OCI-LY7 (cell line): ENCODE results near the gene CCDC3. TPM values are rescaled to one million over a fixed set of nuclear protein-coding genes. Genes with fewer than 3 reads are reported as not detected.

ENCODE experiments used
- BruUV-seq: library from RNA; stranded (reverse); fragments of 400-500 nt; replicated peaks from 2 replicates; lab custom pipeline; 2021; lab: Mats Ljungman, UMichigan
- CTCF ChIA-PET: fragments of 300-600 bp; sonication (Branson Sonifier 250); formaldehyde crosslinking; loops from one replicate; lab custom pipeline; 2022; ENCODE audit warnings: antibody characterized with exemption; ENCODE audit not compliant: unreplicated experiment; lab: Charles Lee
- POLR2A ChIA-PET: fragments of 300-600 bp; sonication (Branson Sonifier 250); formaldehyde crosslinking; loops from one replicate; lab custom pipeline; 2022; ENCODE audit warnings: antibody characterized with exemption; lab: Charles Lee
- DNase-seq: peaks from one replicate; pipeline ENCODE4 v3.0.0-alpha.2; 2015; ENCODE audit warnings: low spot score
- H2AFZ ChIP-seq: fragments of 200-600 bp; sonication (generic), shearing (Covaris generic); 2 replicates; pipeline ENCODE4 v1.6.1; 2014; ENCODE audit warnings: mild to moderate bottlenecking, antibody characterized with exemption, low read length, moderate library complexity
- H3K27ac ChIP-seq: fragments of 200-600 bp; sonication (generic); 2 replicates; pipeline ENCODE4 v1.5.1; 2014; ENCODE audit warnings: mixed run types, low read depth, mild to moderate bottlenecking, moderate library complexity, low read length, inconsistent platforms; ENCODE audit not compliant: poor library complexity, severe bottlenecking
- H3K36me3 ChIP-seq: fragments of 200-600 bp; sonication (generic); 2 replicates; pipeline ENCODE4 v1.6.1; 2014; ENCODE audit warnings: mild to moderate bottlenecking, antibody characterized with exemption, low read length, moderate library complexity, mixed read lengths; ENCODE audit not compliant: insufficient read depth
- H3K4me1 ChIP-seq: fragments of 200-600 bp; sonication (generic); 2 replicates; pipeline ENCODE4 v1.5.1; 2014; ENCODE audit warnings: mild to moderate bottlenecking, low read length; ENCODE audit not compliant: insufficient read depth, poor library complexity, severe bottlenecking
- H3K4me2 ChIP-seq: fragments of 200-600 bp; sonication (generic); 2 replicates; pipeline ENCODE4 v1.6.1; 2014; ENCODE audit warnings: mild to moderate bottlenecking, low read length
- H3K4me3 ChIP-seq: fragments of 200-600 bp; sonication (generic); 2 replicates; pipeline ENCODE4 v1.5.1; 2014; ENCODE audit warnings: mild to moderate bottlenecking, low read depth, low read length; ENCODE audit not compliant: poor library complexity, severe bottlenecking
- H3K79me2 ChIP-seq: fragments of 200-600 bp; sonication (generic); 2 replicates; pipeline ENCODE4 v1.6.1; 2016; ENCODE audit warnings: low read depth, mild to moderate bottlenecking, low read length, moderate library complexity, mixed read lengths; ENCODE audit not compliant: insufficient read depth
- H3K9me2 ChIP-seq: fragments of 200-600 bp; sonication (generic); 2 replicates; pipeline ENCODE4 v1.6.1; 2016; ENCODE audit warnings: mild to moderate bottlenecking, low read length, mixed read lengths; ENCODE audit not compliant: insufficient read depth
- H3K9me3 ChIP-seq: fragments of 200-600 bp; sonication (generic); 2 replicates; pipeline ENCODE4 v1.6.1; 2014; ENCODE audit warnings: mild to moderate bottlenecking, mixed run types, low read length, mixed read lengths
- H4K20me1 ChIP-seq: fragments of 200-600 bp; sonication (generic); 2 replicates; pipeline ENCODE4 v1.6.1; 2014; ENCODE audit warnings: mild to moderate bottlenecking, antibody characterized with exemption, low read length, moderate library complexity, mixed read lengths; ENCODE audit not compliant: insufficient read depth
- EZH2phosphoT487 ChIP-seq: fragments of 200-600 bp; sonication (generic); IDR thresholded peaks from 2 replicates; pipeline ENCODE4 v1.6.1; 2018; ENCODE audit warnings: low read depth, borderline replicate concordance, mild to moderate bottlenecking, mixed run types, antibody characterized with exemption, low read length, moderate library complexity, mixed read lengths
- intact Hi-C: fragments of 100-400 bp; cut with micrococcal nuclease; formaldehyde crosslinking; loops from one replicate; pipeline ENCODE4 v1.10.0; 2022; ENCODE audit not compliant: unreplicated experiment
- total RNA-seq, 2 experiments: library from RNA; depleted of rRNA in 1 of 2; stranded (reverse); fragments of >200 nt in 1 of 2; shearing (Covaris generic) in 1 of 2; gene quantifications; 2 replicates each; pipeline ENCODE4 v1.2.3, GENCODE V29; 2014 to 2022
- TF ChIP-seq, protein P1 (sequence below): fragments of 200-600 bp; sonication (generic); conservative IDR thresholded peaks from 2 replicates; pipeline ENCODE4 v1.5.1; 2014; ENCODE audit warnings: mild to moderate bottlenecking, antibody characterized with exemption, low read length, moderate library complexity, mixed read lengths

The CCDC3 gene
- total RNA-seq, 2 experiments from 2014 or later, result not detected

DNA sequence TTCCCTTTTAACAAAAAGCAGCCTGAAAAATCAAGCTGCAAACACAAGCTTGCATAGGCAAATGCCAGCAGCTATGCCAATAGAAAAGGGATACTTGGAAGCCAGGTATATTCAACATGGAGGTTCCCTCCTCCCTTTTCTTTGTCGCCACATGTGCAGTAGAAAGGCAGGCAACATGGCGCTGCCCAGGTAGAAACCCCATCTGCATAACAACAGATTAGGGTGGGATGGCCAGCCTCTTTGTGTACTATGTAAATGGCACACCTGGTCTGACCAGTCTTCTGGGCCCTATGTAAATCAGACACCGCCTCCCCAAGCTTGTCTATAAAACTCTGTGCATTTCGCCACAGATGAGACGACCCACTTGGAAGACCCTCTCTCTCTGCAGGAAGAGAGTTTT is 58.1 kb downstream of the CCDC3 start:
- Histone ChIP-seq H3K9me2 (no peaks in the 10 kb centered on the region; the same call in 1 of the 2 replicates), H3K36me3 (no peaks in the 10 kb centered on the region), H3K4me1 (no peaks in the 10 kb centered on the region), H3K4me2 (no peak overlapping the region), H3K27ac (no peak overlapping the region), H3K79me2 (no peaks in the 10 kb centered on the region), H2AFZ (no peak overlapping the region), H3K4me3 (no peak overlapping the region), H3K9me3 (no peaks in the 10 kb centered on the region), H4K20me1 (no peaks in the 10 kb centered on the region)
- no peak for TF ChIP-seq EZH2phosphoT487
- TF ChIP-seq, protein P1, sequence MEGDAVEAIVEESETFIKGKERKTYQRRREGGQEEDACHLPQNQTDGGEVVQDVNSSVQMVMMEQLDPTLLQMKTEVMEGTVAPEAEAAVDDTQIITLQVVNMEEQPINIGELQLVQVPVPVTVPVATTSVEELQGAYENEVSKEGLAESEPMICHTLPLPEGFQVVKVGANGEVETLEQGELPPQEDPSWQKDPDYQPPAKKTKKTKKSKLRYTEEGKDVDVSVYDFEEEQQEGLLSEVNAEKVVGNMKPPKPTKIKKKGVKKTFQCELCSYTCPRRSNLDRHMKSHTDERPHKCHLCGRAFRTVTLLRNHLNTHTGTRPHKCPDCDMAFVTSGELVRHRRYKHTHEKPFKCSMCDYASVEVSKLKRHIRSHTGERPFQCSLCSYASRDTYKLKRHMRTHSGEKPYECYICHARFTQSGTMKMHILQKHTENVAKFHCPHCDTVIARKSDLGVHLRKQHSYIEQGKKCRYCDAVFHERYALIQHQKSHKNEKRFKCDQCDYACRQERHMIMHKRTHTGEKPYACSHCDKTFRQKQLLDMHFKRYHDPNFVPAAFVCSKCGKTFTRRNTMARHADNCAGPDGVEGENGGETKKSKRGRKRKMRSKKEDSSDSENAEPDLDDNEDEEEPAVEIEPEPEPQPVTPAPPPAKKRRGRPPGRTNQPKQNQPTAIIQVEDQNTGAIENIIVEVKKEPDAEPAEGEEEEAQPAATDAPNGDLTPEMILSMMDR, result no peak
- intact Hi-C loops, result no loop called here
- no peak for DNase-seq
- ChIA-PET POLR2A (no interaction called here), CTCF (no interaction called here)
- BruUV-seq, result no TSS peak

DNA sequence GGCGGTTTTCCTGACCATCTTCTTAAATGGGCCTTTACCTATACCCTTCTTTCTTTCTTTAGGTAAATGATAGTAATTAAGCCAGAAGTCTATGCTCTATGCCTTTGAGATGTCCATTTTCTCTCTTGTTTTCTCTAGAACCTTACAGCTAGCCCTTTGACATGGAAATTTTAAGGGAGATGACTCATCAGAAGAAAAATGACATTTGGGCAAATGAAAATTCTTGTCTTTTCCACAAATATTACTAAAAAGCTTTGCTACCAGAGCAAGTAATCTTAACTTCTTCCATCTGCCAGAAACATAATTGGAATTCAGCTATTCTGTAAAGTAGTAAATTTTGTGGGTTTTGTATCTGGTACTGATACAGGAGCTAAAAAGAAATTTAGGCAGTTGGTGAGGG is 59.5 kb downstream of the CCDC3 start:
- POLR2A ChIA-PET, result no interaction called here
- DNase-seq, result no peak
- no peaks in the 10 kb centered on the region for H3K4me1 ChIP-seq
- H4K20me1 ChIP-seq, result no peaks in the 10 kb centered on the region
- TF ChIP-seq, protein P1, result no peak
- TF ChIP-seq EZH2phosphoT487, result no peak
- H3K36me3 ChIP-seq, result no peaks in the 10 kb centered on the region
- no peaks in the 10 kb centered on the region for H3K9me3 ChIP-seq
- H3K4me3 ChIP-seq, result no peak overlapping the region
- intact Hi-C loops, result no loop called here
- H3K27ac ChIP-seq, result no peak overlapping the region
- CTCF ChIA-PET, result no interaction called here
- no peak overlapping the region for H3K4me2 ChIP-seq
- H3K79me2 ChIP-seq, result no peaks in the 10 kb centered on the region
- BruUV-seq, result no TSS peak
- no peak overlapping the region for H2AFZ ChIP-seq
- H3K9me2 ChIP-seq, result no peaks in the 10 kb centered on the region; the same call in 1 of the 2 replicates

DNA sequence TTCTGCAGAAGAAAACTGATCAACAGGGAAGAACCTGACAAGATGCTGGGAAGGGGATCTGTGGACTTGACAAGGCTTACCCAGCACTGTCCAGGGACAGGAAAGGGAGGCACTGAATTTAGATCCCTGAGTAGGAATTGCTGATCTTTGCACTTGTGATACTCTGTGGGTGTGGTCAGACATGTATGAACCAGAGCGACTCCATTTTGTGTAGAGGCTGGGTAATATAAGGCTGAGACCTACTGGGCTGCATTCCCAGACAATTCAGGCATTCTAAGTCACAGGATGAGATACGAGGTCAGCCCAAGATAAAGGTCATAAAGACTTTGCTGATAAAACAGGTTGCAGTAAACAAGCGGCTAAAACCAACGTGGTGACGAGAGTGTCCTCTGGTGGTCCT is 60.7 kb downstream of the CCDC3 start:
- Histone ChIP-seq H4K20me1 (no peaks in the 10 kb centered on the region), H3K4me1 (no peaks in the 10 kb centered on the region), H3K79me2 (no peaks in the 10 kb centered on the region), H3K27ac (no peak overlapping the region), H2AFZ (no peak overlapping the region), H3K4me3 (no peak overlapping the region), H3K9me2 (no peaks in the 10 kb centered on the region; the same call in 1 of the 2 replicates), H3K9me3 (no peaks in the 10 kb centered on the region), H3K36me3 (no peaks in the 10 kb centered on the region), H3K4me2 (no peak overlapping the region)
- DNase-seq, result no peak
- CTCF ChIA-PET, result no interaction called here
- POLR2A ChIA-PET, result no interaction called here
- no TSS peak for BruUV-seq
- TF ChIP-seq, protein P1, result no peak
- TF ChIP-seq EZH2phosphoT487, result no peak
- intact Hi-C loops, result no loop called here
